ENCODE results near the gene FNDC8.

- TF ChIP-seq CTCF (IDR thresholded peaks at IDR 0.05) (no peak), POLR2A (IDR thresholded peaks at IDR 0.05) (no peak)
Measured at GRCh38 chr17:35079547-35080423, 41.6 kb upstream of the FNDC8 start.
